OCI-LY1 (cell line): ENCODE results near the gene KCNMB2.

ENCODE experiments used
- H2AFZ ChIP-seq: fragments of 200-600 bp; sonication (generic), shearing (Covaris generic); 2 replicates; pipeline ENCODE4 v1.6.0; 2014; ENCODE audit warnings: antibody characterized with exemption, mild to moderate bottlenecking, low read length
- H3F3A ChIP-seq: fragments of 200-600 bp; sonication (generic), shearing (Covaris generic); 2 replicates; pipeline ENCODE4 v1.6.0; 2014; ENCODE audit warnings: mild to moderate bottlenecking, antibody characterized with exemption, low read length, moderate library complexity; ENCODE audit not compliant: insufficient read depth
- H3K27ac ChIP-seq: fragments of 200-600 bp; sonication (generic); 2 replicates; pipeline ENCODE4 v1.5.1; 2014; ENCODE audit warnings: low read length, mixed run types, mild to moderate bottlenecking, low read depth; ENCODE audit not compliant: poor library complexity, severe bottlenecking
- H3K27me3 ChIP-seq: fragments of 200-600 bp; sonication (generic); 2 replicates; pipeline ENCODE4 v1.6.0; 2014; ENCODE audit warnings: antibody characterized with exemption, mild to moderate bottlenecking, low read length, moderate library complexity; ENCODE audit not compliant: insufficient read depth
- H3K36me3 ChIP-seq: fragments of 200-600 bp; sonication (generic); 2 replicates; pipeline ENCODE4 v1.6.1; 2014; ENCODE audit warnings: mild to moderate bottlenecking, antibody characterized with exemption, low read length, moderate library complexity, mixed read lengths; ENCODE audit not compliant: insufficient read depth
- H3K4me1 ChIP-seq: fragments of 200-600 bp; sonication (generic); 2 replicates; pipeline ENCODE4 v1.5.1; 2014; ENCODE audit warnings: mild to moderate bottlenecking, low read length, moderate library complexity; ENCODE audit not compliant: insufficient read depth, severe bottlenecking
- H3K4me2 ChIP-seq: fragments of 200-600 bp; sonication (generic), shearing (Covaris generic); 2 replicates; pipeline ENCODE4 v1.6.1; 2014; ENCODE audit warnings: low read length
- H3K4me3 ChIP-seq: fragments of 200-600 bp; sonication (generic); 2 replicates; pipeline ENCODE4 v1.5.1; 2014; ENCODE audit warnings: low read length, low read depth, mild to moderate bottlenecking, mixed read lengths; ENCODE audit not compliant: poor library complexity, severe bottlenecking
- H3K79me2 ChIP-seq: fragments of 200-600 bp; shearing (Covaris generic); 2 replicates; pipeline ENCODE4 v1.6.1; 2016; ENCODE audit warnings: mixed run types, low read length, mixed read lengths; ENCODE audit not compliant: insufficient read depth
- H3K9ac ChIP-seq: fragments of 200-600 bp; sonication (generic), shearing (Covaris generic); 2 replicates; pipeline ENCODE4 v1.6.1; 2014; ENCODE audit warnings: mild to moderate bottlenecking, low read length, mixed read lengths
- H3K9me2 ChIP-seq: fragments of 200-600 bp; sonication (generic), shearing (Covaris generic); 2 replicates; pipeline ENCODE4 v1.6.1; 2014; ENCODE audit warnings: low read depth, mild to moderate bottlenecking, low read length, mixed read lengths
- H3K9me3 ChIP-seq: fragments of 200-600 bp; shearing (Covaris generic); 2 replicates; pipeline ENCODE4 v1.6.1; 2014; ENCODE audit warnings: low read length, mixed read lengths
- H4K20me1 ChIP-seq: fragments of 200-600 bp; sonication (generic), shearing (Covaris generic); 2 replicates; pipeline ENCODE4 v1.6.0; 2016; ENCODE audit warnings: mild to moderate bottlenecking, low read length; ENCODE audit not compliant: insufficient read depth
- EZH2 ChIP-seq: fragments of 200-600 bp; sonication (generic), shearing (Covaris generic); IDR thresholded peaks from 2 replicates; pipeline ENCODE4 v1.8.0; 2017; ENCODE audit warnings: borderline replicate concordance, mixed run types, mild to moderate bottlenecking, antibody characterized with exemption, low read length, moderate library complexity, mixed read lengths
- TF ChIP-seq, protein P1 (sequence below): fragments of 200-600 bp; sonication (generic), shearing (Covaris generic); IDR thresholded peaks from 2 replicates; pipeline ENCODE4 v1.5.1; 2017; ENCODE audit warnings: mild to moderate bottlenecking, antibody characterized with exemption, low read length, moderate library complexity, mixed read lengths

Gene KCNMB2

DNA sequence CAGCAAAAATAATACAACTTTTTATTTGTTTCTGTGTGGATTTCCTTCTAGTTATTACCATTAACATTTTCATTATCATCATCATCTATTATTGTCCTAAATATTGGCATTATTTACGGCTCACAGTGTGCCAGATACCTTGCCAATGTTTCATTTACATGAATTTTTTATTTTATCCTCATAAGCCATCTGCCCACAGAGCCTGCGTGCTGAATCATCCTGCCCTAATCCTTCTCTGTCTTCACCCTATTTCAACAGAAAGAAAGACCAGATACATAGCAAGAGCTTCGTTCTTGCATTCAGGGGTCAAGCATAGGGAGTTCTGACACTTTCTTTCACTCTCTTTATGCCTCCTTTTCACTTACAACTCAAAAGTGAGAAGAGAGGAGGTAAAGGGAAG lies 82.0 kb downstream of the KCNMB2 start:
- Histone ChIP-seq H3K36me3 (no peaks in the 10 kb centered on the region), H3K9me3 (no peaks in the 10 kb centered on the region), H3K9ac (no peak overlapping the region), H3K9me2 (no peaks in the 10 kb centered on the region), H2AFZ (no peak overlapping the region), H3K27me3 (no peaks in the 10 kb centered on the region), H3F3A (no peaks in the 10 kb centered on the region), H3K79me2 (no peaks in the 10 kb centered on the region), H4K20me1 (no peaks in the 10 kb centered on the region), H3K4me1 (no peaks in the 10 kb centered on the region), H3K27ac (no peak overlapping the region), H3K4me2 (no peak overlapping the region), H3K4me3 (no peak overlapping the region)
- TF ChIP-seq, protein P1, sequence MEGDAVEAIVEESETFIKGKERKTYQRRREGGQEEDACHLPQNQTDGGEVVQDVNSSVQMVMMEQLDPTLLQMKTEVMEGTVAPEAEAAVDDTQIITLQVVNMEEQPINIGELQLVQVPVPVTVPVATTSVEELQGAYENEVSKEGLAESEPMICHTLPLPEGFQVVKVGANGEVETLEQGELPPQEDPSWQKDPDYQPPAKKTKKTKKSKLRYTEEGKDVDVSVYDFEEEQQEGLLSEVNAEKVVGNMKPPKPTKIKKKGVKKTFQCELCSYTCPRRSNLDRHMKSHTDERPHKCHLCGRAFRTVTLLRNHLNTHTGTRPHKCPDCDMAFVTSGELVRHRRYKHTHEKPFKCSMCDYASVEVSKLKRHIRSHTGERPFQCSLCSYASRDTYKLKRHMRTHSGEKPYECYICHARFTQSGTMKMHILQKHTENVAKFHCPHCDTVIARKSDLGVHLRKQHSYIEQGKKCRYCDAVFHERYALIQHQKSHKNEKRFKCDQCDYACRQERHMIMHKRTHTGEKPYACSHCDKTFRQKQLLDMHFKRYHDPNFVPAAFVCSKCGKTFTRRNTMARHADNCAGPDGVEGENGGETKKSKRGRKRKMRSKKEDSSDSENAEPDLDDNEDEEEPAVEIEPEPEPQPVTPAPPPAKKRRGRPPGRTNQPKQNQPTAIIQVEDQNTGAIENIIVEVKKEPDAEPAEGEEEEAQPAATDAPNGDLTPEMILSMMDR: no peak
- no peak for TF ChIP-seq EZH2

DNA sequence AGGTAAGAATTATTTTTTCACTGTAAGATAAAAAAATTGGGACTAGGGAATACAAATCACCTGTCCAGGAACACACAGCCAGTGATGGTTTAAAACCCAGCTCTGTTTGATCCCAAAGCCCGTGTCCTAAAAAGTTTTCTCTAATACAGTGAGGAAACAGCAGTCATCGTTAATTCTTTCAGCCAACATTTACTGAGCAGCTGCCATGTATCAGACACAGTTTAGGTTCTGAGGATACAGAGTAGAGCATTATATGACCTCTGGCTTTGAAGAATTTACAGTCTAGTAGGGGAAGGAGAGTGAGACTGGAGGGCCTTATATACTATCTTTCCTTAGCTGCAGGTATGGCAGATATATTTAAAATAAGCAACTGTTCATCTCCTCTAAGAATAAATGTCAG lies 82.7 kb downstream of the KCNMB2 start:
- no peaks in the 10 kb centered on the region for H4K20me1 ChIP-seq
- no peaks in the 10 kb centered on the region for H3K36me3 ChIP-seq
- H2AFZ ChIP-seq: no peak overlapping the region
- no peak overlapping the region for H3K4me2 ChIP-seq
- H3K27ac ChIP-seq: no peak overlapping the region
- H3F3A ChIP-seq: no peaks in the 10 kb centered on the region
- no peak overlapping the region for H3K4me3 ChIP-seq
- H3K27me3 ChIP-seq: no peaks in the 10 kb centered on the region
- H3K4me1 ChIP-seq: no peaks in the 10 kb centered on the region
- no peaks in the 10 kb centered on the region for H3K9me2 ChIP-seq
- no peaks in the 10 kb centered on the region for H3K79me2 ChIP-seq
- H3K9me3 ChIP-seq: no peaks in the 10 kb centered on the region
- no peak overlapping the region for H3K9ac ChIP-seq
- TF ChIP-seq, protein P1: no peak

DNA sequence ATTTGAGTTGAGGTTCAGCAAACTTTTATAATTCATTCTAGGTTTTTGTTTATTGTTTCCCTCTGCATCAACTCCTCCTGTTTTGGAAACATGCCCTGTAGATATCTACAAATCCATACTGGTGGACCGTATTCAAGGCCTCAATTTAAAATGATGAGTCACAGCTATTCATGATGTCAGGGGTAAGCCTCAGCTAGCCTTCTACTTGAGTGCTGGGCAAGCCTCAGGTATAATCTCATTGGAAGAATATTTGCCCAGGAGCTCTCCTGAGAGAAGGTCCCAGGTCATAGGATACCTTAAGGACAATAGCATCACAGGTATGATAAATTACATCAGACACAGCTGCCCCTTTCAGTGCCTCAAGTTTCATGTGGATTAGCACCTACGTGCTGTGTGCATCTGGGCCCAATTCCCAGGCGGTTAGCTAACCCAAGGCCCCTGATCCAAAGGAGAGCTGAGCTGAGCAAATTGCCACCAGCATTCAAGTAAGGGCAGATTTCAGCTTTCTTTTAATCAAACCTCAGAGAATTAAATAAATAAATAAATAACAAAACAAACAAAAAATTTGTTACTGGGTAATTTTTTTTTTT lies 87.5 kb downstream of the KCNMB2 start:
- no peak overlapping the region for H3K4me2 ChIP-seq
- no peaks in the 10 kb centered on the region for H3K4me1 ChIP-seq
- H3K27ac ChIP-seq: no peak overlapping the region
- H3K27me3 ChIP-seq: no peaks in the 10 kb centered on the region
- no peaks in the 10 kb centered on the region for H3K9me2 ChIP-seq
- H3K79me2 ChIP-seq: no peaks in the 10 kb centered on the region
- no peaks in the 10 kb centered on the region for H3K9me3 ChIP-seq
- TF ChIP-seq, protein P1: no peak
- no peak for TF ChIP-seq EZH2
- H3K4me3 ChIP-seq: no peak overlapping the region
- no peak overlapping the region for H3K9ac ChIP-seq
- H2AFZ ChIP-seq: no peak overlapping the region
- no peaks in the 10 kb centered on the region for H4K20me1 ChIP-seq
- no peaks in the 10 kb centered on the region for H3F3A ChIP-seq
- H3K36me3 ChIP-seq: no peaks in the 10 kb centered on the region
